K562 (cell line): ENCODE data around the gene TAF5. TPM values are rescaled to one million over a fixed set of nuclear protein-coding genes. Genes with fewer than 3 reads are reported as not detected.
A peak's percentile ranks its signal among the peaks of the same experiment; 100 is the strongest.
"Not testable (repeated sequence)": the region's sequence is repeated elsewhere in the genome, so short reads cannot be mapped to it uniquely, and the experiment has no call there.

Source experiments
- ATAC-seq: fragments of 200-7000 bp; cut with Tn5 transposase; 3 replicates; pipeline ENCODE4 v1.9.1; 2020; ENCODE audit warnings: moderate library complexity
- BruUV-seq: library from RNA; stranded (reverse); fragments of 400-500 nt; replicated peaks from 2 replicates; lab custom pipeline; 2021; lab: Mats Ljungman, UMichigan
- CTCF ChIA-PET: fragments of 300-600 bp; formaldehyde crosslinking; extraction: SDS; loops from one replicate; lab custom pipeline; 2021; ENCODE audit warnings: low intra/inter-chr PET ratio; lab: Yijun Ruan, JAX
- POLR2A ChIA-PET: fragments of 300-600, 350-650 bp; sonication (Branson Sonifier 250); formaldehyde crosslinking; extraction: SDS; loops from one replicate; lab custom pipeline; 2021; ENCODE audit warnings: antibody characterized with exemption, inconsistent platforms; lab: Yijun Ruan, JAX
- DNase-seq, 4 experiments: peaks; one replicate each; pipeline versions ENCODE4 v3.0.0 to v3.0.0-alpha.2; 2011 to 2018; ENCODE audit warnings: low spot score in 3 of 4, mixed read lengths in 3 of 4; ENCODE audit errors: extremely low read depth in 1 of 4
- FAIRE-seq: peaks from 2 replicates; lab custom pipeline; 2011; peaks lifted over from hg19 to GRCh38; lab: Jason Lieb, UNC
- H2AFZ ChIP-seq: 2 replicates; pipeline ENCODE4 v1.6.0; 2011; ENCODE audit warnings: low read depth, low read length, control low read depth, inconsistent platforms
- H3K27ac ChIP-seq: fragments of 200-600 bp; 3 replicates; pipeline ENCODE4 v1.8.0; 2011; ENCODE audit warnings: low read depth, mild to moderate bottlenecking, control low read depth, inconsistent platforms, low read length, moderate library complexity, mixed read lengths; ENCODE audit errors: extremely low read depth
- H3K27me3 ChIP-seq, 2 experiments: fragments of 300-600 bp in 1 of 2; 2 replicates in 1 of 2; 3 replicates in 1 of 2; pipeline versions ENCODE4 v1.6.0 to v1.8.0; 2011; ENCODE audit warnings: inconsistent platforms in 2 of 2, low read length in 2 of 2, mild to moderate bottlenecking in 1 of 2, mixed read lengths in 1 of 2, moderate library complexity in 1 of 2; ENCODE audit not compliant: control insufficient read depth in 2 of 2, insufficient read depth in 2 of 2
- H3K36me3 ChIP-seq: fragments of 300-600 bp; 3 replicates; pipeline ENCODE4 v1.8.0; 2011; ENCODE audit warnings: mild to moderate bottlenecking, low read length, inconsistent platforms; ENCODE audit not compliant: control insufficient read depth, insufficient read depth
- H3K4me1 ChIP-seq, 2 experiments: fragments of 200-600 bp in 1 of 2; replicated peaks in 1 of 2; 2 replicates in 1 of 2; 3 replicates in 1 of 2; pipeline versions ENCODE4 v1.5.1 to v1.8.0; 2011; ENCODE audit warnings: inconsistent platforms in 2 of 2, low read length in 2 of 2, mild to moderate bottlenecking in 1 of 2, mixed read lengths in 1 of 2, moderate library complexity in 1 of 2; ENCODE audit not compliant: control insufficient read depth in 2 of 2, insufficient read depth in 2 of 2
- H3K4me2 ChIP-seq: 2 replicates; pipeline ENCODE4 v1.6.1; 2011; ENCODE audit warnings: low read length, control low read depth, inconsistent platforms, mixed read lengths; ENCODE audit not compliant: insufficient read depth
- H3K4me3 ChIP-seq: fragments of 200-600 bp; sonication (generic), shearing (Covaris generic); 2 replicates; pipeline ENCODE4 v1.5.1; 2016; ENCODE audit warnings: control low read depth, inconsistent platforms
- H3K79me2 ChIP-seq: fragments of 200-600 bp; 3 replicates; pipeline ENCODE4 v1.8.0; 2011; ENCODE audit warnings: low read length, inconsistent platforms; ENCODE audit not compliant: control insufficient read depth, insufficient read depth
- H3K9ac ChIP-seq, 2 experiments: 2 replicates each; pipeline versions ENCODE4 v1.6.0 to v1.6.1; 2011; ENCODE audit warnings: low read depth in 2 of 2, low read length in 2 of 2, control low read depth in 1 of 2, inconsistent platforms in 1 of 2, mild to moderate bottlenecking in 1 of 2, mixed read lengths in 1 of 2; ENCODE audit not compliant: insufficient read depth in 1 of 2
- H3K9me1 ChIP-seq: one replicate; pipeline ENCODE4 v1.6.0; 2011; ENCODE audit warnings: inconsistent platforms, mild to moderate bottlenecking, low read length, moderate library complexity; ENCODE audit not compliant: control insufficient read depth, insufficient read depth
- H3K9me3 ChIP-seq: replicated peaks from 2 replicates; pipeline ENCODE4 v1.5.1; 2011; ENCODE audit warnings: low read depth, low read length, inconsistent platforms; ENCODE audit not compliant: control insufficient read depth, insufficient read depth
- H4K20me1 ChIP-seq: replicated peaks from 2 replicates; pipeline ENCODE4 v1.6.1; 2011; ENCODE audit warnings: low read length, inconsistent platforms, mixed read lengths; ENCODE audit not compliant: control insufficient read depth, insufficient read depth
- CTCF ChIP-seq, 3 experiments: IDR thresholded peaks in 2 of 3; conservative IDR thresholded peaks in 1 of 3; 2 replicates each; pipeline ENCODE4 v1.5.1; 2011 to 2012; ENCODE audit warnings: low read length in 3 of 3, mild to moderate bottlenecking in 3 of 3, control low read depth in 2 of 3, improper control_type of control experiment in 1 of 3, inconsistent platforms in 1 of 3, low read depth in 1 of 3, mixed read lengths in 1 of 3, moderate library complexity in 1 of 3; ENCODE audit not compliant: insufficient read depth in 2 of 3
- LCOR ChIP-seq: sonication (generic); formaldehyde crosslinking; IDR thresholded peaks from 2 replicates; pipeline ENCODE4 v1.8.0; 2022; ENCODE audit warnings: mild to moderate bottlenecking, missing genetic modification reagents
- POLR2B ChIP-seq: fragments of 450-650 bp; IDR thresholded peaks from 2 replicates; pipeline ENCODE4 v1.6.1; 2018; ENCODE audit warnings: low read depth; ENCODE audit not compliant: partially characterized antibody
- SMARCA4 ChIP-seq: fragments of 450-650 bp; IDR thresholded peaks from 2 replicates; pipeline ENCODE4 v1.6.1; 2016
- SREBF1 ChIP-seq: fragments of 150-350 bp; IDR thresholded peaks from 2 replicates; pipeline ENCODE4 v1.6.1; 2014; ENCODE audit warnings: antibody characterized with exemption, low read depth, low read length, borderline replicate concordance
- WGBS: fragments of 100-300 bp; shearing (Covaris generic); methylation state at CpG from one replicate; pipeline ENCODE4 v1.1.6; 2016; ENCODE audit warnings: low coverage, mixed read lengths; ENCODE audit not compliant: insufficient coverage; ENCODE audit errors: missing lambda C conversion rate; 5-methylcytosine and 5-hydroxymethylcytosine counted together
- in situ Hi-C: fragments of 300-500 bp; cut with MboI; formaldehyde crosslinking; loops from 4 replicates; pipeline ENCODE4 v1.15.0; 2018; ENCODE audit warnings: inconsistent platforms, mixed read lengths
- intact Hi-C: fragments of 100-400 bp; cut with micrococcal nuclease; formaldehyde crosslinking; loops from 2 replicates; pipeline ENCODE4 v1.14.2; 2022
- polyA plus RNA-seq, 8 experiments: library from polyadenylated mRNA; depleted of rRNA in 4 of 8; stranded (reverse) in 5 of 8; unstranded in 3 of 8; fragments of >200 nt; fragmentation: Nextera tagmentation in 2 of 8; fragmentation: Illumina TruSeq in 1 of 8; extraction: Ambion mirVana in 2 of 8; extraction: Trizol in 1 of 8; gene quantifications; 2 replicates each; pipeline versions ENCODE4 v1.2.1 to v1.2.3, GENCODE V29; 2011 to 2014; ENCODE audit warnings: inconsistent platforms in 1 of 8, missing spikeins in 1 of 8
- total RNA-seq, 7 experiments: library from RNA; depleted of rRNA in 6 of 7; stranded (reverse); fragments of >200 nt in 6 of 7; fragmentation: Illumina TruSeq in 2 of 7; extraction: Trizol in 2 of 7; gene quantifications; 2 replicates each; pipeline versions ENCODE4 v1.2.1 to v1.2.3, GENCODE V29; 2011 to 2021; ENCODE audit warnings: low replicate concordance in 1 of 7

TAF5 gene
- total and polyA plus RNA-seq, 9 of the 15 experiments (the other 6 are each of a cell fraction or from before 2014, with no cell fraction given): 4.2 to 11.9 (median 9.3) TPM

- Histone ChIP-seq H3K36me3 (peaks cover 8% of the 10 kb centered on the region; the same call in 1 of the 3 replicates), H3K9me1 (no peaks in the 10 kb centered on the region), H3K9me3 (no peaks in the 10 kb centered on the region), H3K4me3 (no peak overlapping the region), H3K79me2 (peaks cover 30% of the 10 kb centered on the region), H3K4me1 (peaks cover 0 to 21% of the 10 kb centered on the region in 2 experiments; a peak in 3 of 5 replicates), H4K20me1 (no peaks in the 10 kb centered on the region), H3K4me2 (no peak overlapping the region), H3K27me3 (no peaks in the 10 kb centered on the region), H2AFZ (peak overlapping the region; percentile 88), H3K9ac (no peak overlapping the region), H3K27ac (no peak overlapping the region)
- 8% methylated on average over 2 of the region's 2 CpGs for WGBS
- intact Hi-C loops: loop anchor here (5.0 kb wide), 1 partner anchor 44 kb away; the partner anchor contains the start of genes ATP5MK and PDCD11
- ATAC-seq (peak; percentile 61), DNase-seq (peak in 2 of 4 experiments; percentile 18 to 19), FAIRE-seq (no peak)
- POLR2A ChIA-PET: interaction anchor here (0.7 kb wide), 1 partner anchor 14 kb away, joined by 6 read pairs; no protein-coding TSS in a partner anchor
- CTCF ChIA-PET: interaction anchor here (0.7 kb wide), 1 partner anchor 441 kb away, joined by 3 read pairs; no protein-coding TSS in a partner anchor
- no TSS peak for BruUV-seq
- TF ChIP-seq SMARCA4 (peak; percentile 21; the same call in 1 of the 2 replicates), LCOR (no peak), POLR2B (no peak), SREBF1 (no peak), CTCF (IDR thresholded peaks at IDR 0.05 in 2 of 3, conservative IDR thresholded peaks at IDR 0.05 in 1 of 3; ENCODE audit: insufficient read depth in 2 of 3, low read depth in 1 of 3, low read length in 3 of 3) (peak in 1 of 3 experiments; percentile 31; a peak in 2 of 6 replicates)
- in situ Hi-C loops: no loop called here
Measured at GRCh38 chr10:103353281-103353680, 14.5 kb upstream of the TAF5 start.

GRCh38 chr10:103354567-103354966, 13.2 kb upstream of the TAF5 start:
- intact Hi-C loops: loop anchor here (5.0 kb wide), 1 partner anchor 43 kb away; the partner anchor contains the start of genes ATP5MK and PDCD11
- in situ Hi-C loops, FAIRE-seq: not testable (repeated sequence)

More at GRCh38 chr10:103354567-103354966, 13.2 kb upstream of the TAF5 start:
- WGBS: 90% methylated on average over 2 of the region's 4 CpGs
- H3K9me1 ChIP-seq, ATAC-seq, H3K27me3 ChIP-seq, DNase-seq, H3K4me3 ChIP-seq, H3K27ac ChIP-seq, H3K9me3 ChIP-seq, H3K36me3 ChIP-seq, CTCF ChIA-PET, H3K9ac ChIP-seq, BruUV-seq, H2AFZ ChIP-seq, H3K4me2 ChIP-seq, H4K20me1 ChIP-seq, POLR2A ChIA-PET: not testable (repeated sequence)
- peaks cover 18% of the 10 kb centered on the region for H3K79me2 ChIP-seq
- H3K4me1 ChIP-seq: peaks cover 0 to 16% of the 10 kb centered on the region in 2 experiments; a peak in 3 of 5 replicates
